HCT116 (cell line): ENCODE measurements around the gene OSGIN1. TPM values are rescaled to one million over a fixed set of nuclear protein-coding genes. Genes with fewer than 3 reads are reported as not detected.

ENCODE experiments used
- ATAC-seq: fragments of 200-7000 bp; cut with Tn5 transposase; 2 replicates; pipeline ENCODE4 v1.9.1; 2020; ENCODE audit warnings: mild to moderate bottlenecking, moderate library complexity
- BruUV-seq: library from RNA; stranded (reverse); fragments of 400-500 nt; replicated peaks from 2 replicates; lab custom pipeline; 2021; lab: Mats Ljungman, UMichigan
- CTCF ChIA-PET: fragments of 300-600 bp; sonication (Branson Sonifier 250); formaldehyde crosslinking; loops from one replicate; lab custom pipeline; 2021; ENCODE audit warnings: antibody characterized with exemption; lab: Charles Lee
- POLR2A ChIA-PET: fragments of 300-600, 350-600 bp; sonication (Branson Sonifier 250); formaldehyde crosslinking; loops from one replicate; lab custom pipeline; 2021; ENCODE audit warnings: antibody characterized with exemption; lab: Charles Lee
- RAD21 ChIA-PET, 2 experiments: fragments of 300-600 bp; sonication (Branson Sonifier 250); formaldehyde crosslinking; loops; one replicate each; lab custom pipeline; 2023; ENCODE audit warnings: low total read pairs in 2 of 2; ENCODE audit not compliant: uncharacterized antibody in 2 of 2, unreplicated experiment in 2 of 2, low non-redundant PET in 1 of 2; lab: Charles Lee
- DNase-seq: peaks from one replicate; pipeline ENCODE4 v3.0.0-alpha.2; 2010; ENCODE audit warnings: low read depth, low spot score
- H2AFZ ChIP-seq: fragments of 200-600 bp; shearing (Covaris generic), sonication (generic); 2 replicates; pipeline ENCODE4 v1.6.1; 2017; ENCODE audit warnings: low read depth, mixed run types, mixed read lengths, antibody characterized with exemption, low read length; ENCODE audit not compliant: poor library complexity, severe bottlenecking
- H3K27ac ChIP-seq: 2 replicates; pipeline ENCODE4 v1.5.1; 2012; ENCODE audit warnings: low read depth, low read length
- H3K27me3 ChIP-seq: fragments of 200-600 bp; sonication (generic); 2 replicates; pipeline ENCODE4 v1.6.1; 2016; ENCODE audit warnings: mixed run types, low read length, mixed read lengths; ENCODE audit not compliant: insufficient read depth
- H3K36me3 ChIP-seq, 2 experiments: fragments of 200-500 bp in 1 of 2; fragments of 200-600 bp in 1 of 2; sonication (Bioruptor generic) in 1 of 2; sonication (generic) in 1 of 2; 2 replicates each; pipeline versions ENCODE4 v1.5.1 to v1.6.1; 2014 to 2016; ENCODE audit warnings: low read length in 2 of 2, inconsistent platforms in 1 of 2, mixed read lengths in 1 of 2, mixed run types in 1 of 2; ENCODE audit not compliant: insufficient read depth in 2 of 2, control insufficient read depth in 1 of 2
- H3K4me1 ChIP-seq, 2 experiments: fragments of 200-600 bp in 1 of 2; sonication (generic) in 1 of 2; 2 replicates each; pipeline versions ENCODE4 v1.5.1 to v1.6.1; 2012 to 2017; ENCODE audit warnings: low read length in 2 of 2, inconsistent platforms in 1 of 2, mild to moderate bottlenecking in 1 of 2, mixed read lengths in 1 of 2, mixed run types in 1 of 2, moderate library complexity in 1 of 2; ENCODE audit not compliant: insufficient read depth in 2 of 2, control insufficient read depth in 1 of 2
- H3K4me2 ChIP-seq: fragments of 200-600 bp; sonication (generic); 2 replicates; pipeline ENCODE4 v1.6.1; 2017; ENCODE audit warnings: mixed run types, low read length, mixed read lengths
- H3K4me3 ChIP-seq, 2 experiments: fragments of 200-600 bp in 1 of 2; sonication (generic) in 1 of 2; replicated peaks in 1 of 2; 2 replicates each; pipeline ENCODE4 v1.5.1; 2011 to 2016; ENCODE audit warnings: low read length in 2 of 2, control low read depth in 1 of 2, low read depth in 1 of 2, mild to moderate bottlenecking in 1 of 2, mixed read lengths in 1 of 2, mixed run types in 1 of 2
- H3K79me2 ChIP-seq: fragments of 200-600 bp; sonication (generic); 2 replicates; pipeline ENCODE4 v1.6.1; 2017; ENCODE audit warnings: mild to moderate bottlenecking, mixed run types, low read length, moderate library complexity, mixed read lengths; ENCODE audit not compliant: insufficient read depth
- H3K9ac ChIP-seq: fragments of 200-600 bp; sonication (generic); 2 replicates; pipeline ENCODE4 v1.6.1; 2016; ENCODE audit warnings: low read length, mixed read lengths
- H3K9me2 ChIP-seq: fragments of 200-600 bp; sonication (generic), shearing (Covaris generic); 2 replicates; pipeline ENCODE4 v1.6.1; 2017; ENCODE audit warnings: mixed run types, mild to moderate bottlenecking, moderate library complexity; ENCODE audit not compliant: insufficient read depth
- H3K9me3 ChIP-seq, 2 experiments: fragments of 200-500 bp in 1 of 2; fragments of 200-600 bp in 1 of 2; sonication (Bioruptor generic) in 1 of 2; sonication (generic) in 1 of 2; 2 replicates each; pipeline ENCODE4 v1.6.1; 2014 to 2017; ENCODE audit warnings: low read length in 2 of 2, mixed read lengths in 2 of 2, inconsistent platforms in 1 of 2, low read depth in 1 of 2, mild to moderate bottlenecking in 1 of 2, mixed run types in 1 of 2, moderate library complexity in 1 of 2; ENCODE audit not compliant: control insufficient read depth in 1 of 2, insufficient read depth in 1 of 2
- H4K20me1 ChIP-seq: fragments of 200-600 bp; sonication (generic), shearing (Covaris generic); 2 replicates; pipeline ENCODE4 v1.6.1; 2017; ENCODE audit warnings: mixed run types, mild to moderate bottlenecking, moderate library complexity; ENCODE audit not compliant: insufficient read depth
- CTCF ChIP-seq, 3 experiments: fragments of 200-600 bp in 1 of 3; sonication (generic) in 1 of 3; IDR thresholded peaks in 2 of 3; conservative IDR thresholded peaks in 1 of 3; 2 replicates each; pipeline ENCODE4 v1.5.1; 2012 to 2017; ENCODE audit warnings: low read depth in 2 of 3, low read length in 2 of 3, antibody characterized with exemption in 1 of 3, borderline replicate concordance in 1 of 3, control low read depth in 1 of 3, mild to moderate bottlenecking in 1 of 3, mixed read lengths in 1 of 3, mixed run types in 1 of 3, moderate library complexity in 1 of 3; ENCODE audit not compliant: insufficient read depth in 1 of 3
- MAX ChIP-seq: IDR thresholded peaks from 2 replicates; pipeline ENCODE4 v1.6.1; 2012
- POLR2AphosphoS5 ChIP-seq: IDR thresholded peaks from 2 replicates; pipeline ENCODE4 v1.6.1; 2011; ENCODE audit warnings: mild to moderate bottlenecking, low read depth, low read length, moderate library complexity
- YY1 ChIP-seq: IDR thresholded peaks from 2 replicates; pipeline ENCODE4 v1.6.1; 2011; ENCODE audit warnings: low read length, low read depth, moderate library complexity, mild to moderate bottlenecking; ENCODE audit not compliant: insufficient replicate concordance; ENCODE audit errors: extremely low read depth
- intact Hi-C: fragments of 100-400 bp; cut with micrococcal nuclease; formaldehyde crosslinking; loops from 2 replicates; pipeline ENCODE4 v1.10.0; 2022
- total RNA-seq: library from RNA; stranded (reverse); gene quantifications from one replicate; pipeline ENCODE4 v1.2.1, GENCODE V29; 2021; ENCODE audit not compliant: unreplicated experiment

OSGIN1 gene
- total RNA-seq, 1 experiment from 2014 or later = 19.8 TPM

GRCh38 chr16:83920894-83921491 lies 32.0 kb upstream of the OSGIN1 start:
- Histone ChIP-seq H3K4me3 (no peak overlapping the region), H3K9ac (no peak overlapping the region), H3K9me2 (no peaks in the 10 kb centered on the region), H3K36me3 (0 out of 4 replicates have a peak, but pooled peaks cover 2 to 8% of the 10 kb centered on the region in 2 experiments), H3K9me3 (no peaks in the 10 kb centered on the region), H3K27ac (no peak overlapping the region), H3K4me2 (no peak overlapping the region), H3K79me2 (no peaks in the 10 kb centered on the region), H3K27me3 (no peaks in the 10 kb centered on the region), H4K20me1 (no peaks in the 10 kb centered on the region), H3K4me1 (no peaks in the 10 kb centered on the region), H2AFZ (no peak overlapping the region)
- RAD21 ChIA-PET = no interaction called here
- DNase-seq = no peak
- POLR2A ChIA-PET = no interaction called here
- TF ChIP-seq CTCF (IDR thresholded peaks at IDR 0.05 in 2 of 3, conservative IDR thresholded peaks at IDR 0.05 in 1 of 3; ENCODE audit: borderline replicate concordance in 1 of 3, insufficient read depth in 1 of 3, low read depth in 2 of 3, low read length in 2 of 3) (no peak), YY1 (no peak), POLR2AphosphoS5 (no peak), MAX (no peak)
- ATAC-seq = no peak
- intact Hi-C loops = no loop called here
- BruUV-seq = no TSS peak
- CTCF ChIA-PET = no interaction called here
